ENCODE measurements around the gene SKIL.

Gene SKIL

GRCh38 chr3:170350515-170351413 lies 6.8 kb upstream of the SKIL start:
- DNase-seq, result no peak

GRCh38 chr3:170352936-170353335 lies 4.6 kb upstream of the SKIL start:
- no peak for DNase-seq

- DNase-seq, result no peak
Observed at GRCh38 chr3:170353485-170353884, 4.0 kb upstream of the SKIL start.

- DNase-seq, result no peak
Observed at GRCh38 chr3:170354760-170355159, 2.8 kb upstream of the SKIL start.

- no peak for DNase-seq
Observed at GRCh38 chr3:170355738-170356595, 1.5 kb upstream of the SKIL start.

- DNase-seq, result peak; percentile 33
Observed at GRCh38 chr3:170356596-170357175, 829 bp upstream of the SKIL start.

- DNase-seq, result peak; percentile 66
Observed at GRCh38 chr3:170358042-170359010, 811 bp downstream of the SKIL start.

GRCh38 chr3:170359178-170359704 lies 1.7 kb downstream of the SKIL start:
- DNase-seq, result no peak

- no peak for DNase-seq
Observed at GRCh38 chr3:170360466-170360865, 3.0 kb downstream of the SKIL start.

- no peak for DNase-seq
Observed at GRCh38 chr3:170360916-170361315, 3.4 kb downstream of the SKIL start.

GRCh38 chr3:170361711-170362110 lies 4.2 kb downstream of the SKIL start:
- DNase-seq, result no peak

- no peak for DNase-seq
Observed at GRCh38 chr3:170363471-170363994, 6.0 kb downstream of the SKIL start.

GRCh38 chr3:170364965-170365364 lies 7.5 kb downstream of the SKIL start:
- DNase-seq, result no peak

- DNase-seq, result no peak
Observed at GRCh38 chr3:170367797-170368196, 10.3 kb downstream of the SKIL start.

- no peak for DNase-seq
Observed at GRCh38 chr3:170368921-170369320, 11.4 kb downstream of the SKIL start.

- DNase-seq, result no peak
Observed at GRCh38 chr3:170372190-170372879, 14.8 kb downstream of the SKIL start.

- no peak for DNase-seq
Observed at GRCh38 chr3:170383567-170383966, 26.1 kb downstream of the SKIL start.

GRCh38 chr3:170386468-170386867 lies 29.0 kb downstream of the SKIL start:
- DNase-seq, result no peak

- DNase-seq, result no peak
Observed at GRCh38 chr3:170387950-170388349, 30.4 kb downstream of the SKIL start.

- no peak for DNase-seq
Observed at GRCh38 chr3:170391108-170391507, 33.6 kb downstream of the SKIL start.

GRCh38 chr3:170397685-170398084 lies 40.2 kb downstream of the SKIL start:
- no peak for DNase-seq
